Suprapubic skin (tissue), 4 donors: Measurements from ENCODE around the gene HTR3A.

Source experiments
- CTCF ChIP-seq, 2 donors: fragments of 200-600 bp in 1 of 2; fragments of 450-650 bp in 1 of 2; sonication (generic) in 1 of 2; IDR thresholded peaks; one replicate each; pipeline ENCODE4 v1.5.1; 2016 to 2019; ENCODE audit warnings: antibody characterized with exemption in 2 of 2, mild to moderate bottlenecking in 1 of 2, moderate library complexity in 1 of 2
- EP300 ChIP-seq: sonication (generic); formaldehyde crosslinking; IDR thresholded peaks from one replicate; pipeline ENCODE4 v1.6.1; 2017; ENCODE audit warnings: antibody characterized with exemption
- POLR2A ChIP-seq, 2 donors: fragments of 450-650 bp; IDR thresholded peaks; one replicate each; pipeline ENCODE4 v1.6.1; 2017; ENCODE audit warnings: antibody characterized with exemption in 2 of 2, mild to moderate bottlenecking in 2 of 2, moderate library complexity in 2 of 2
- POLR2AphosphoS5 ChIP-seq, 3 donors: sonication (generic); formaldehyde crosslinking; IDR thresholded peaks; one replicate each; pipeline ENCODE4 v1.6.1; 2017; ENCODE audit warnings: antibody characterized with exemption in 3 of 3

DNA sequence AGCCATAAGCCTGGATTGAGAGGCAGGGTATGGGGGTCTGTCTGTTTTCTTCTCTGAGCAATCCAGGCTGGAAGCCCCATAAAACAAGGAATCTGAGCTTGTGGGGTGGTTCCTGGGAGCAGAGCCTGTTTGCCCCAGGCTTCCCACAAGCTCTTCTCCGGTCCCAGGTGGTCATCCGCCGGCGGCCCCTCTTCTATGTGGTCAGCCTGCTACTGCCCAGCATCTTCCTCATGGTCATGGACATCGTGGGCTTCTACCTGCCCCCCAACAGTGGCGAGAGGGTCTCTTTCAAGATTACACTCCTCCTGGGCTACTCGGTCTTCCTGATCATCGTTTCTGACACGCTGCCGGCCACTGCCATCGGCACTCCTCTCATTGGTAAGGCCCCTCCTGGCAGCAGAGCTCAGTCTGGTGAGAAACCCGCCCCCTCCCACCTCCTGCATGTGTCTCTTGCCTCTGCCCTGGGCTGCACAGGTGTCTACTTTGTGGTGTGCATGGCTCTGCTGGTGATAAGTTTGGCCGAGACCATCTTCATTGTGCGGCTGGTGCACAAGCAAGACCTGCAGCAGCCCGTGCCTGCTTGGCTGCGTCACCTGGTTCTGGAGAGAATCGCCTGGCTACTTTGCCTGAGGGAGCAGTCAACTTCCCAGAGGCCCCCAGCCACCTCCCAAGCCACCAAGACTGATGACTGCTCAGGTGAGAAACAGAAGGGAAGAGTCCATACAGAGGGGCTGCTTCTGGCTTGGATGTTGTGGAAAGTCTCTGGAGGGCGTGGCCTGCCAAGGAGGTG, 11.6 kb downstream of the HTR3A start:
- TF ChIP-seq POLR2AphosphoS5 (IDR thresholded peaks at IDR 0.05) (no peak), CTCF (IDR thresholded peaks at IDR 0.05) (no peak), EP300 (no peak), POLR2A (IDR thresholded peaks at IDR 0.05) (no peak)
